Measurements from ENCODE around the gene GPR55.
A peak's percentile ranks its signal among the peaks of the same experiment; 100 is the strongest.

GPR55 gene

DNA sequence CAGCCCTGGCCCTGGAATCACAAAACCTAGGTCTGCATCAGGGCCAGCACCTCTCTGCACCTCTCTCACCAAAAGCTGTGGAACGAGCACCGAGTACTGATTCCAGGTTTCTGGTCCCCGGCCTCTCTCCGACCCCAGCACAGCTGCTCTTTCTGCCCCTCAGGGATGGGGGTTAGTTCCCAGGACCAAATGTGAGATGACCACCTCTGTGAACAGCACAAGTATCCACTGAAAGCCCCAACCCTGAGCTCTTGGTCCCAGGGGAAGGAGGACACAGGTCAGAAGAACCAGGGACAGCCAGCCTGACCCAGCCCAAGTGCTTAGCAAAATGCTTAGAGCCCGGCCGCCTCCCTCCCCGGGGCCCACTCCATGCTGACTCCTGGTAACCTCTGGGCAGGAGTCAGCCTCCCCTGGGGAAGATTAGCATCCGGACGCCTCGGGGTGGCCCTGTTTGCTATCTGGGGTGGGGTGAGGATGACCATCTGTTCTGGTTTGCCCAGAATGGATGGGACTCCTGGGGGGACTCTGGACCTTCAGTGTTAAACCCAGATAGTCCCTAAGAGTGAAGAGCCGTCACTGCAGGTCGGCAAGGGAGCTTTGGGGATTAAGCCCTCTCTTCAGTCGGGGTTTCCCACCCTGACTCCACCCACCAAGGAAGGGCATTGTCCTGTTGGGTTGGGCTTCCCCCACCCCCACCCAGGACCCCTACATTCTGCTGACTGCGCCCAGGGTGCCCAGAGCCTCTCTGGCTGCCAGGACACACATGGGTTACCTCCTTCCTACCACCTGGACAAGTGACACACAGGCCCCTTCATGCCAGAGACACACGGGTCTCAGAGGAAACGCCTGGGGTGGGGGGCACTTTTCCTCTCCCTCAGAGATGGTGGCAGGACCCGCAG, 9.4 kb upstream of the GPR55 start:
- DNase-seq = peak; percentile 21

DNA sequence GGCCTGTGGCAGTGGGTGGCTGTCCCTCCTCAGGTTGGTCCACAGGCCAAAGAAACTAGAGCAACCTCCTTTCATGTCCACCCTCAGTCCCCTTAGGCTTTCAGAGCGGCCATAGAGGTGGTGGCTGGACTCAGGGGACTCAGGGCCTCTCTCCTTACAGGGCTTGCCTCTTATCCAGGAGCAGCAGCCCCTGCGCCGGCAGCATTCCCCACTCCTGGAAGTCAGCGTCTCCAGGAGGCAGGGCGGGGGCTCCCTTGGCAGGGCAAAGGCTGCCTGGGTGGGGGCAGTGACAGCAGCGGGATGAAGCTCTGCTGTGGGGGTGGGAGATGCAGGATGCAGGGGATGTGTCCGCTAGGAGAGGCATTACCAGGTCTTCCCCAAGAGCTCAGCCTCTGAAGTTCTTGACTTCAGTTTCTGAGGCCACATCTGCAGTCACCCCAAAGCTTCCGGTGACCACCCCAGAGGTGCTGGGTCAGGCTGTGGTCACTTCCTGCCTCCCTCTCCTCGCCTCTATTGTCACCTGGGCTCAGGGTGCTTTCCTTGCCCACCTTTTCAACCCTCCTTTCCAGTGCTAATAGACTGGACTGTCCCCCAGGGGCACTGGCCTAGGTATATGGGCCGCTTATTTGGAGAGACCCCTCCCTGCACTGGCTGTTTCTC, 8.6 kb upstream of the GPR55 start:
- DNase-seq = peak; percentile 19

DNA sequence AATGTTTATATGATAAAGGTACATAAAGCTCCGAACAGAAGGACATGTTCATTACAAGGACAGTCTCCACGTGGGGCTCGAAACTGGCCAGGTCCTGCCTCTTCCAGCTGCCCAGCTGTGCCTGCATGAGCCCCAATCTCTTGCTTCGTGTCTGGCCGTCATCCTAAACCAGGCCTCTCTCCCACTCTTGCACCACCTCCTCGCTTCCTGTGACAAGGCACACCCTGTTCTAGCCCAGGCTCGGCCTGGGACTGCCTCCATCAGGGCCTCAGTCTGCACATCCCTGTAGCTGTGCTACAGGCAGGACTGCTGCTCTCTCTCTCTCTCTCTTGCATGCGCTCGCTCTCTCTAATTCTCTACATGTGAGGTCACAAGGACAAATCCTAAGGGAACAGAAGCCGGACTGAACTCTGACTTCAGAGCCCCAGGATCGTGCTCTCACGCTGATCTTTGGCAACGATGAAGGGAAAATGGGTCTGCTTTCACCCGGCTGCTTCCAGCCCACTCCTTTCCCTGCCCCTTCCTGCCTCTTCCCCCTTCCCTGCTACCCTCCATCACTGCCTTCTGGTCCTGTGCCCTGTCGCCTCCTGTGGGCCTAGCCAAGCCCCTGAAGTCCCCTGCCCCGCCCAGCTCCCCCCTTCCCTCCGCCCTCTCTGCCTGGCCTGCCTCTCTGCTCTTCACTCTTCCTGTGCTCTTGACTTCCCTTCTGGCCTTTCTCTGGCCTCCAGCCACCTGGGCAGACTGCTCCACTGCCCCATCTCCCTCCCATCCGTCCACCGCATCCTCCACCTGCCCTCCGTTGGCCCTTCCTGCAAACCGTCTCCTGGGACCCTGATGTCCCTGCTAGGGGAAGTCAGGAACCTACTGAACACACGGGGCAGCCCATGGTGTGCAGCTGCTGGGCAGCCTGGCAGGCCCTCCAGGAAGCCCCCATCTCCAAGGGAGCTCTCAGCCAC, 7.8 kb upstream of the GPR55 start:
- peak; percentile 27 for DNase-seq

DNA sequence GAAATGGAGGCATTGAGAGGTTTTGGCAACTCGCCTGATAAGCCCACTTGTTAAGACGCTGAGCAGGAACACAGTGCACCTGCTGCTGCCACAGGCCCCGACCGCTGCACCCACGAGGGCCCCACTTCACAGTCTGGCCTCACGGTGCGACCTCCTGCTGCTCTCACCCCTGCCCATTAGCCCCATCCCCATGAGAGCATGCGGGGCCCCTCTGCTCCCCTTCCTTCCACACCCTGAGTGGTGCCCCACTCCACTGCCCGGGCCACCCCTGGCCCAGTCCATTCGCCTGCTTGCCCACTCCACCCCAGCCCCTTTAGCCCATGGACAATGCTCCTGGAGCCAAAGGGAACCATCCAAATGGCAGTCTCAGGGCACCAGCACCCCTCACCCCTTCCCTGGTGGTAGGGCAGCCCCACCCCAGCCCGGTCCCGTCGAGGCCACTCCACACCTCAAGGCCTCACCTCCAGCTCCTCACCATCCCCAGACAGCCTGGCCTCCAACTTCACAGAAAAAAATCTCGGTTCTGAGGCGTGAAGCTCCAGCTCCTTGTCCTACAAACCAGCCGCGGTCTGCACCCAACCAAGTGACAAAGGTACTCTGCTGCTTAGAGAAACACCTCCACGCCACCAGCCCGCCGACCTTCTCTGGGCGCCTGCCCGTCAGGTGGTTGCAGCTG, 6.7 kb upstream of the GPR55 start:
- peak; percentile 27 for DNase-seq

DNA sequence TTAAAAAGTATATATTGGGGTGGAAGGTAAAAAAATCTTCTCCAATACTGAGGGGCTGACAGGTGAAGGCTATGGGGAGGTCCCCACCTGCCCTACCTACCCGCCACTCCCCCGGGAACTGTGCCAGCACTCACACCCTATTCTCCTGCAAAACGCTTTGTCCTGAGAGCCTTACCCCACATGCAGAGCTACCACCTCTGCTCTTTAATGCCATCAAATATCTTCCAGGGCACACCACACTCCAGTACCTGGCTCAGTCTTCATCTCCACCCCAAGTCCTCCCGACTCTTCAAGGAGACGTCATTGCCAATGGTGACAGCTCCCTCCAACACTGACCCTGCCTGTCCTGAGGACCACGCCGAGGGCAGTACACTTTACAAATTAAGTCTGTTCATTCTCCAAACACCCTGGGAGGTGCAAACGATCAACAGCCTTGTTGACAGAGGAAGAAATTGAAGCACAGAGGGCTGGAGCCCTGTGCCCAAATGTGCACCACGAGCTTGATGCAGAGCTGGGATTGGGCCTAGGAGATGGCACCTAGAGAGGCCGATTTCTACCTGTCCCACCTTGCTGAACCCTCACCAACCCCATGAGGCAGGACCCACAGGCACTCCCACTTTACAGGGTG, 6.0 kb upstream of the GPR55 start:
- no peak for DNase-seq

DNA sequence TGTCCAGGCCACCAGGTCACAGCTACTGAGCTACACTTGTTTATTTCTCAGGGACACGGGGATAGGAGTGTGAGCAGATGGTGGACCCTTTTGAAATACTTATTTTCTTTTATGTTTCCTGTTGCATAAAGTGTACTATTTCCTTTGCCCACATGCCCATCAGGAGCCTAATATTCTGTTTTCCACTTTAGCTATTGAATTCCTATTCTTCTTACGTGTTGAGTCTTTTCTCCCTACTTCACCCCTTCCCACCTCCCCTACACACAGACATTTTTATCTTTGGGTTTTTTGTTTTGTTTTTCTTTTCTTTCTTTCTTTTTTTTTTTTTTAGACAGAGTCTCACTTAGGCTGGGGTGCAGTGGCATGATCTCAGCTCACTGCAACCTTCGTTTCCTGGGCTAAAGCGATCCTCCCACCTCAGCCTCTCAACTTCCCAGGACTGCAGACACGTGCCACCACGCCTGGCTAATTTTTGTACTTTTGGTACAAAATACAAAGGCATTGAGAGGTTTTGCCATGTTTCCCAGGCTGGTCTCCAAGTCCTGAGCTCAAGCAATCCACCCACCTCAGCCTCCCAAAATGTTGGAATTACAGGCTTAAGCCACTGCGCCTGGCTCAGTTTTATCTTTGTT, 5.2 kb upstream of the GPR55 start:
- DNase-seq = peak; percentile 26

DNA sequence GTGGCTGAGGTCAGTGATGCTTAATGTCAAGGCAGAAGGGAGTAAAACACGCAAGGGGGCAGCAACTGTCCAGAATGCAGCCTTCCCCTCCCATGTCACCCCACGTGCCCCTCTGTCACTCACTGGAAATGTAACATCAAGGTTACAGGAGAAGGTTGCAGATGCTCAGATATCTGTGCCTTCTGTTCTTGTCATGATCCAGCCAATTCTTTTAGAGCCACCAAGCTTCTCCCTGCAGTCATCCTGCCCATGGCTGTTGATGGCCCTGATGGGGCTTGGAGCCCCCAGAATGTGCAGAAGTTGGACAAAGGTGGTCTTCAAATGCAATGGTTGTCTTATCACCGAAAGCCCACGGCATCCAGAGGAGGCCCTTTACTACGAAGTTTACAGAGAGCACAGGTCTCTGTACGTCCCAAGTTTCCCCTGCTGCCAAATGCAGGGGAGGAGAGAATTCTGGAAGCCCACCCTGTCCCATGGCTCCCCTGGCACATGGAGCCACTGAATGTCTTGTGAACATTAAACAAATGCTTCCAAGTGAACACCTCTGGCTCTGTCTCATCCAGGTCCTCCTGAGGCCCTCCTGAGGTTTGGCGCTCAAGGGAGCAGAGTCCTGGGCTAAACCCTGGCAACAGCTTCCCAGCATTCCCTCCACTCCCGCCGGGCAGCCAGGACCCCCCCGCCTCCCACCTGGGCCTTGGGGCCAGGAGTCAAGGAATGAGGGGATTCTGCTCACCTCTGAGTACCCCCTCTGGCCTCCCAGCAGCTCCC, 4.5 kb upstream of the GPR55 start:
- peak; percentile 27 for DNase-seq

DNA sequence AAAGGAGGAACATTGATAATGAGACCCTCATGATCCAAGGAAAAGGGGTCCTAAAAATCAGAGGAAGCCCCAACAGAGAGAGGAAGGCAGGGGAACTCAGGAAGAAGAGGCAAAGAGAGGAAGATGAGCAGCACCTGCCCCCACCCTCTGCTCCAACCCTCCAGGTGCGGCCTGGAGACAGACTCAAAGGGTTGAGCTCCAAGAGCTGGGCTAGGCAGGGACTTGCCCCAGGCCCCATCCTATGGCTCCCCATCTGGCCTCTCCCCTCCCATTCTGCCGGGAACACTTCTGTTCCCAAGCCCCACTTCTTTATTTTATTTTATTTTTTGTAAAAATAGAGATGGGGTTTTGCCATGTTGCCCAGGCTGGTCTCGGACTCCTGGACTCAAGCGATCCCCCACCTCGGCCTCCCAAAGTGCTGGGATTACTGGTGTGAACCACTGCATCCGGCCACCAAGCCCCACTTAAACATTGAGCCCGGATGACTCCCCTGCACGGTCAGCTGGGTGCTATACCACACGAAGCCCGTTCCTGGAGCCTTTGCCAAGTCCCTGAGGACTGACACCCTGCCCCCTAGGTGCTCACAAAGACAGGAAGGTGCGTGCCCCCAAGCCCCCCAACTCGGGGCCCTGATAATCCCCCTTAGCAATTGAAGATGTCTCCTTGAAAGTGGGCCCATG, 3.8 kb upstream of the GPR55 start:
- DNase-seq = peak; percentile 23

DNA sequence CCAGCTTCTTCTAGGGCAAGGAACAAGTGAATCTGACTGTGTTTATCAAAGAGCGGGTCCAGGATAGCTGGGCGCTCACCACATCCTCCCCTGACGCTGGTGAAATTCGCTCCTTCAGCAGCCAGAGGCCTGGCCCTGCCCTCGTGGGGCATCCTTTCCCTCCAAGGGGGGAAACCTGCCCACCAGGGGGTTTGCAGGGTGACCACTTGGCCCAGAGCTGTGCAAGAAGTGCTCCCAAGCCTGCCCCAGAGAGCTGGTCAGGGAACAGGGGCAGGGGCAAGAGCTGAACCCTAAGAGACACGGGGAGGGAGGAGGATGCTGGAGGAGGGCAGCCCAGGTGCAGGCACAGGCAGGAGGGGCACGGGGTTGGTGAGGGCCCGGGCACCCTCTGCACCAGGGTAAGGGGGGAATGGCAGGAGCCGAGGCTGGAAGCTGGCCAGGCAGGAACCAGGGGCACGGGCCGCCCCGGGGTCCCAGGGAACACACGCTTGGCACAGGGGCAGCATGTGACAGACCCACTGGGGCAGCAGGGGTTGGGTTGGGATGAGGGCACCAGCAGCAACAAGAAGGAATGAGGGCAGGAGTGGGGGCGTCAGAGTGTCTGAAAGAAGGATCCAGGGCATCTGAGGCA, 2.8 kb upstream of the GPR55 start:
- DNase-seq = peak; percentile 31

DNA sequence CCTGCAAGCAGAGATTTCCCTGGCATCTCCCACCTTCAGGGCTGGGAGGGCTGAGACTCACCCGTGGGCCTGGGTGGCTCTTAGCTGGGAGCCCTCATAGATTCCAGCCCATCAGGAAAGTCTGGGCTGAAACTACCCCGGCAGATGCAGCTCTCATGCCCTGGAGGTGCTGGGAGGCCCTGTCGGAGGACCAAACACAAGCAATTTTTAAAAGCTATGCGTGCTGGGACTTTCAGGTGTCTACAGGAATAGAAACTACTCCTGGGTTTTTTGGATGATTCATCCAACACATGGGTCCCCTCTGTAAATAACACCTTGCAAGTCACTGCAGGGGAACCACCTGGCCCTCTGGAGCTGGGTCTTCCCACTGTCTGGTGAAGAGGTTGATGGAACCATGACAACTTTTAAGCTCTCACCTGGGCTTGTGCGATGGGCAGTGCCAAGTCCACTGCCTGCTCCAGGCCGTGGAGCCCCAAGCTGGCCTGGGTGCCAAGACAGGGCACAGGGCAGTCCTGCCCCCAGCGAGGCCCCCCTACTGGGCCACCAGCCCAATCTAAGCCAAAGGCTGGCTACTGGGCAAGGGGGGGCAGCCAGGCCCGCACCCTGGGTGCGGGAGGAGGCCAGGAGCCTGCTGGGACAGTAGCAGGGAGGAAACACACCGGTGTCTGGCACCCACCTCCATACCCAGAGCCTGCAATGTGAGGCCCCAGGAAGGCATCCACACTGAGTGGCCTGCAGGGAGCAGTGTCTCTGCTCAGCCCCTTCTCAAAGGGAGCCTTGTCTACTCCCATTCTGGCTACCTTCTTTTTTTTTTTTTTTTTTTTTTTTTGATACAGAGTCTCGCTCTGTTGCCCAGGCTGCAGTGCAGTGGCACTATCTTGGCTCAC, 1.1 kb upstream of the GPR55 start:
- DNase-seq = peak; percentile 47

DNA sequence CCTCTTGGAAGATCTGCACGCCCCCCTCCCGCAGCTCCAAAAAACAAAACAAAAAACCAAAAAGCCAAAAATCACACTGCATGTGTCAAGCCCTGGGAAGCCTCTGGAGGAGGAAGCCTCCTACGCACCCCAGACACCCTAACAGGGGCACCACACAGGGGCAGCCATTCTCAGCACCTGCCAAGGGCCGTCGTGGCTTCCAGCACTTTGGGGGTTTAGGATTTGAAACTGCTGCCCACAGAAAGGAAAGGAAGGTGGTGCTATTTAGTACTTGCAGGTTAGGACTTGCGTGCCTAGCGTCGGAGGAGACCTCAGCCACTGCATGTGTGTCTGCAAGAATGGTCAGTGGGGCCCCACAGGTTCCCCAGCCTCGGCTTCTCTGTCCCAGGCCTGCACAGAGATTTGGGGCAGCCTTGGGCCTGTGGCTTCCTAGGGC, 419 bp upstream of the GPR55 start:
- DNase-seq = peak; percentile 42

DNA sequence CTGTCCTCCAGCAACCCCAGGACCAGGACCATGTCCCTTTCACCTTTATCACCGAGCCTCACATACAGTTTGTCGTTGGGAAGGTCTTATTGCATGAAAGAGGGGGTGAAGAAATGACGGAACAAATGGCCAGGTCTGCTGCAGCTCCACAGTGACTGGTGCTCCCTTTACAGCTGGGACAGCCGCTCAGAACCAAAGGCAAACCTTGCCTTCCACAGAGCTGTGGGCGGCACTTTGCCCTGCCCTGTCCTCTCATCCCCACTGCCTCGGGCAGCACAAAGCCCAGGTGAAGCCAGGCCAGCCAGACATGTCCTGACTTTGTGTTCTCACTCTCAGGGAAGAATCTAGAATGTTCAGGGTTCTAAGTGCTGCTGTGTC, 961 bp downstream of the GPR55 start:
- no peak for DNase-seq

DNA sequence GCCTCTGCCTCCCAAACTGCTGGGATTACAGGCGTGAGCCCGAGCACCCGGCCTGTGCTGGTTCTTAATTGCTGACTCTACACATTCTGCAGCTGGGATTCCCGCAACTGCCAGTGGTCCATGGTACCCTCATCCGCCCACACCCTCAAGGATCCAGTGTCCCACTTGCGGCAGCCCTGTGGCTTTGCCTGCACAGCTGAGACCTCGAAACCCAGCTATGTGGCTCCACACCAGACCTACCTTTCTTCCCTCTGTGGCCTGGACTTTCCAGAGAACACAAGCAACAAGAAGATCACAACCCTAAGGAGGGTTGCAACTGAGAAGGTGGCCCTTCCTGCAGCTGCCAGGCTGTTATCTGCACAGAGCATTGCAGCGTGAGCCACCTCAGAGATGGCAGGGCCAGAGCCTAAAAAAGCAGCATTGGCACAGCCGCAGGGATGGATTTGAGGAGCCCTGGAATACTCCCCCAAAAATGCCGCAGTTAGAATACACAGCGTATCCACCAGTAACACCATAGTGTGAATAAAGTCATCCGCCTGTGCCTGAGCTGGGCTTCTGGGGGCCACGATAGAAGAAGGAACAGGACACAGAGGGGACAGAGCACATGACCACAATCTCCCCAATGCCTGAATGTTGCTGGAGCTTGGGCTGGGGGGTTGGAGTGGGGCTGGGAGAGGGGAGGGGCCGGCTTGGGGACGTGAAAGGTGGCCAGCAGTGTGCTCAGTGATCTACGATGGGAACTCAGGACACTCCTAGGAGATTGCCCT, 1.9 kb downstream of the GPR55 start:
- DNase-seq = peak; percentile 30

DNA sequence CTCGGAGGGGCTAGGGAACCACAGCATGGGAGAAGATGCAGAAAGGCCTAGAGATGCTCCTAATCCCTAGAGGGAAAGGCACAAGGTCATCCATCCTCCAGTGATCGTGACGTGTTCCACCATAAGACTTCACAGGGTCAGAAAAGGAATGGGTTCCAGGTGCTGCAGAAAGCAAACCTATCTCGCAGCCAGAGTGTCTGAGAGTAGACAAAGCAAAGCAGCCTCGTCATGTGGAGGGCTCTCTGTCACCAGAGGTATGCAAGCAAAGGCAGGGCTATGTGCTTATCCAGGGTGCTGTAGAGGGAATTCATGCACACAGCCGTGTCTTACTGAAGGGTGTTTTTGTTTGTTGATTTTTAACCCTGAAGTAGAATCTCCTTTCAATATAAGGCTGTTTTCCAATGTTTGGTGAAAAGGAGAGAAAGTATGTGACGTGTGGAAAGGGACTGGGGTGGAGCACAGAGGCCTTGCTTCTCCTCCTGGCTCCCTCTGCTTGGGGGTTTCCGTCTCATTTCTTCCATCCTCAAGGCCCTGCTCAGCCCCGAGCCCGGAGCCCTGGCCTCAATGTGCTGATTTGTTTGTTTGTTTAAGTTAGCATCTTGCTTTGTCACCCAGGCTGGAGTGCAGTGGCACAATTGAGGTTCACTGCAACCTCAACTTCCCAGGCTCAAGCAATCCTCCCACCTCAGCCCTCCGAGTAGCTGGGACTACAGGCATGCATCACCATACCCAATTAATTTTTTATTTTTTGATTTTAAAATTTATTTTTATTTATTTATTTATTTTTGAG, 3.0 kb downstream of the GPR55 start:
- DNase-seq = peak; percentile 23

DNA sequence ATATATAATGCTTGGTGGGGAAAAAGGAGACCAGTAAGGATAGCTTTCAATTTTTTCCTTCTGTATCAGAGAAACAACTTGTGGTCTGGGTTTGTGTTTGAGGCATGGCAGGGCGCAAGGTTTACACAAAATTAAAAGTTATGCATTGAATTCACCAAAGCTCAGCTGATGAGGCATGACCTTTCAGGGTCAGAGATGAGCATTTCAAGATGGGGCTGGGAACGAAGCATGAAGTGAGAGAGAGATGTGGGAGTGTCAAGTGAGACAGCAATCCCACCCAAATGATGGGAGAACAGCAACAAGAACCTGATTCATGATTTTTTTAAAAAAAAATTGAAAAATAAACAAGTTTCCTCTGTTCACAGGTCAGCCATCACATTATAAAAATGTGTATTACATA, 4.9 kb downstream of the GPR55 start:
- peak; percentile 29 for DNase-seq

DNA sequence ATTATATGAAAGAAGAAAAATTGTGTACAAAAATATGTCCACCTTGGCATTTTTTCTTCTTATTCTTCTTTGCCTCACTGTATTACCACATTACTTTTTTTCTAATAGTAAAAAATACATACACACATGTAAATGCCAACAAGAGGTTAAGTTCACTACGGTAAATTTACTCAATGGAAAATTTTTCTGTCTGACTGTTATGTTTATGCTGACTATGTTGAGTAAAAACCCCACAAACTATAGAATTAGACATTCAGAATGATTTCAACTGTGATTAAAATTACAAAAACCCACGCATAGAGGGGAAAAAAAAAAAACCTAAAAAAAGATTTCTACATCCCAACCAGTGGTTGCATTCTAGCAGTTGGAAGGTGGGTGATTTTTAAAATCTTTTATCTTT, 5.4 kb downstream of the GPR55 start:
- no peak for DNase-seq

DNA sequence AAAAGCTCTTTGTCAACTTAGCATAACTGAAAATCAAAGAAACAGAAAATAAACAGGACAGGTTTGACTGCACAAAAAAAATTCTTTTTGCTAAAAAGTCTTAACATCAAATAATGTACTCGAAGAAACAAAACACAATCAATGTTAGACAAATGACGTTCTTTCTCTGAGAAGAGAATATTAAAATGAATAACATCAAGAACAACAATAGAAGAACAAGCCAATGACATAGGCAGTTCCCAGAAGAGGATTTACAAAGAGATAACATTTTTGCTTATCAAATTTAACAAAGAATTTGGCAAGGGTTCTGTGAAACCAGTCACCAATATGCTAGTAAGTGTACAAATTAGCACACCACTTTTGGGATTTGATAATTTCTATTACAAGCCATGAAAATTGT, 5.8 kb downstream of the GPR55 start:
- no peak for DNase-seq

Measured in activated CD4-positive, CD25-positive, alpha-beta regulatory T cell treated with anti-CD3 and anti-CD28 coated beads, Interleukin-2, amount 50 U/mL, for 72 hours (primary cell).